Sigmoid colon (tissue), 7 donors: Measurements from ENCODE around the gene SYNCRIP. TPM values are rescaled to one million over a fixed set of nuclear protein-coding genes. Genes with fewer than 3 reads are reported as not detected.
"Not testable (repeated sequence)": the region's sequence is repeated elsewhere in the genome, so short reads cannot be mapped to it uniquely, and the experiment has no call there.

Source experiments
- DNase-seq: peaks from one replicate; pipeline ENCODE4 v3.0.0-alpha.2; 2019
- H3K27ac ChIP-seq, 4 donors: fragments of 200-600 bp; sonication (generic); one replicate each; pipeline ENCODE4 v1.5.1; 2016 to 2019; ENCODE audit warnings: mild to moderate bottlenecking in 1 of 4
- H3K27me3 ChIP-seq, 3 donors: fragments of 200-600 bp; sonication (generic); one replicate each; pipeline ENCODE4 v1.5.1; 2019; ENCODE audit warnings: mild to moderate bottlenecking in 1 of 3
- H3K36me3 ChIP-seq, 4 donors: fragments of 200-600 bp; sonication (generic); one replicate each; pipeline ENCODE4 v1.5.1; 2016 to 2019
- H3K4me1 ChIP-seq, 4 donors: fragments of 200-600 bp; sonication (generic); one replicate each; pipeline ENCODE4 v1.5.1; 2017 to 2019
- H3K4me3 ChIP-seq, 4 donors: fragments of 200-600 bp; sonication (generic); one replicate each; pipeline ENCODE4 v1.5.1; 2017 to 2019; ENCODE audit warnings: mild to moderate bottlenecking in 2 of 4, moderate library complexity in 1 of 4
- H3K9me3 ChIP-seq, 4 donors: fragments of 200-600 bp in 3 of 4; sonication (generic) in 3 of 4; one replicate each; pipeline versions ENCODE4 v1.5.1 to v1.6.1; 2013 to 2019
- EP300 ChIP-seq, 4 donors: sonication (generic); formaldehyde crosslinking; IDR thresholded peaks; one replicate each; pipeline ENCODE4 v1.6.1; 2017; ENCODE audit warnings: antibody characterized with exemption in 4 of 4
- POLR2A ChIP-seq, 2 donors: fragments of 450-650 bp; IDR thresholded peaks; one replicate each; pipeline ENCODE4 v1.6.1; 2016; ENCODE audit warnings: antibody characterized with exemption in 2 of 2, mild to moderate bottlenecking in 2 of 2, moderate library complexity in 2 of 2
- POLR2AphosphoS5 ChIP-seq, 4 donors: sonication (generic); formaldehyde crosslinking; IDR thresholded peaks; one replicate each; pipeline ENCODE4 v1.6.1; 2017; ENCODE audit warnings: antibody characterized with exemption in 4 of 4
- WGBS, 2 donors: extraction: QIAGEN DNeasy Blood & Tissue Kit; methylation state at CpG; one replicate each; pipeline ENCODE4 v1.1.7; 2013; 5-methylcytosine and 5-hydroxymethylcytosine counted together
- intact Hi-C: fragments of 100-400 bp; cut with DNase I; formaldehyde crosslinking; loops from one replicate; pipeline ENCODE4 v1.15.1; 2023
- polyA plus RNA-seq, 3 donors: library from polyadenylated mRNA; stranded (reverse); fragments of 200-250 nt; gene quantifications; one replicate each; pipeline ENCODE4 v1.2.3, GENCODE V29; 2013
- total RNA-seq, 4 donors: library from RNA; depleted of rRNA; stranded (reverse); fragments of >200 nt; gene quantifications; one replicate each; pipeline ENCODE4 v1.1.0, GENCODE V29; 2016
- TF ChIP-seq, protein P1 (sequence below), 4 experiments: fragments of 450-650 bp in 3 of 4; fragments of 200-600 bp in 1 of 4; IDR thresholded peaks; one replicate each; pipeline ENCODE4 v1.5.1; 2016 to 2019; ENCODE audit warnings: antibody characterized with exemption in 4 of 4, mild to moderate bottlenecking in 3 of 4, moderate library complexity in 2 of 4
- donor health status: healthy with polysubstance abuse.
- donor health status: Bipolar disorder and iron deficiency.
- donor health status: healthy.

Gene SYNCRIP
- total and polyA plus RNA-seq, 7 donors = 23.1 to 84.3 (median 71.6) TPM

DNA sequence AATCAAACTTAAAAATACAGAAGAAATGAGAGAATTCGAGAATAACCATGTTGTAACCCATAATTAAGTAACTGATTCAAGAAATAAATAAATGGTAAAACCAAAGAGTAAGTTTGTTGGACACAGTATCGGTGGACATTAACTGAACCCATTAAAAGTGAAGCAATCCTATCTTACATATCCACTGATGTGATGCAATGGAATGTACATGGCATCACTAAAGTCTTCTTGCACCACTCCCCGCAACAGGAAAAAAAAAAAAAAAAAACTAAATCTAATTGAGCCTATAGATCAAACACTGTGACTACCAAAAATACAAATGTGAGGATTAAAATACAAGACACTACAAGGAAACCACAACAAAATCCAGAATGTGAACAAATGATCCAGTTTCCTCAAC lies 56.9 kb downstream of the SYNCRIP start:
- no peaks in the 10 kb centered on the region for H3K27me3 ChIP-seq
- no peak overlapping the region for H3K27ac ChIP-seq
- H3K4me3 ChIP-seq = no peak overlapping the region
- DNase-seq = no peak
- WGBS, 2 donors = 94 to 95% methylated on average over 3 of the region's 3 CpGs
- no peak for TF ChIP-seq POLR2AphosphoS5 (IDR thresholded peaks at IDR 0.05)
- TF ChIP-seq, protein P1, sequence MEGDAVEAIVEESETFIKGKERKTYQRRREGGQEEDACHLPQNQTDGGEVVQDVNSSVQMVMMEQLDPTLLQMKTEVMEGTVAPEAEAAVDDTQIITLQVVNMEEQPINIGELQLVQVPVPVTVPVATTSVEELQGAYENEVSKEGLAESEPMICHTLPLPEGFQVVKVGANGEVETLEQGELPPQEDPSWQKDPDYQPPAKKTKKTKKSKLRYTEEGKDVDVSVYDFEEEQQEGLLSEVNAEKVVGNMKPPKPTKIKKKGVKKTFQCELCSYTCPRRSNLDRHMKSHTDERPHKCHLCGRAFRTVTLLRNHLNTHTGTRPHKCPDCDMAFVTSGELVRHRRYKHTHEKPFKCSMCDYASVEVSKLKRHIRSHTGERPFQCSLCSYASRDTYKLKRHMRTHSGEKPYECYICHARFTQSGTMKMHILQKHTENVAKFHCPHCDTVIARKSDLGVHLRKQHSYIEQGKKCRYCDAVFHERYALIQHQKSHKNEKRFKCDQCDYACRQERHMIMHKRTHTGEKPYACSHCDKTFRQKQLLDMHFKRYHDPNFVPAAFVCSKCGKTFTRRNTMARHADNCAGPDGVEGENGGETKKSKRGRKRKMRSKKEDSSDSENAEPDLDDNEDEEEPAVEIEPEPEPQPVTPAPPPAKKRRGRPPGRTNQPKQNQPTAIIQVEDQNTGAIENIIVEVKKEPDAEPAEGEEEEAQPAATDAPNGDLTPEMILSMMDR (IDR thresholded peaks at IDR 0.05) = no peak
- TF ChIP-seq EP300 (IDR thresholded peaks at IDR 0.05) = no peak
- no peak for TF ChIP-seq POLR2A (IDR thresholded peaks at IDR 0.05)
- H3K9me3 ChIP-seq = no peaks in the 10 kb centered on the region
- intact Hi-C loops = no loop called here
- H3K4me1 ChIP-seq = peaks cover 0 to 2% (median 0%) of the 10 kb centered on the region in 4 donors
- H3K36me3 ChIP-seq = no peaks in the 10 kb centered on the region

DNA sequence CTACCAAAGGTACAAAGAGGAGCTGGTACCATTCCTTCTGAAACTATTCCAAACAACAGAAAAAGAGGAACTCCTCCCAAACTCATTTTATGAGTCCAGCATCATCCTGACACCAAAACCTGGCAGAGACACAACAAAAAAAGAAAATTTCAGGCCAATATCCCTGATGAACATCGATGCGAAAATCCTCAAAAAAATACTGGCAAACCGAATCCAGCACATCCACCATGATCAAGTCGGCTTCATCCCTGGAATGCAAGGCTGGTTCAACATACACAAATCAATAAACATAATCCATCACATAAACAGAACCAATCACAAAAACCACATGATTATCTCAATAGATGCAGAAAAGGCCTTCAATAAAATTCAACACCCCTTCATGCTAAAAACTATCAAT lies 59.9 kb downstream of the SYNCRIP start:
- WGBS, 2 donors = 97% methylated on average over 4 of the region's 4 CpGs

DNA sequence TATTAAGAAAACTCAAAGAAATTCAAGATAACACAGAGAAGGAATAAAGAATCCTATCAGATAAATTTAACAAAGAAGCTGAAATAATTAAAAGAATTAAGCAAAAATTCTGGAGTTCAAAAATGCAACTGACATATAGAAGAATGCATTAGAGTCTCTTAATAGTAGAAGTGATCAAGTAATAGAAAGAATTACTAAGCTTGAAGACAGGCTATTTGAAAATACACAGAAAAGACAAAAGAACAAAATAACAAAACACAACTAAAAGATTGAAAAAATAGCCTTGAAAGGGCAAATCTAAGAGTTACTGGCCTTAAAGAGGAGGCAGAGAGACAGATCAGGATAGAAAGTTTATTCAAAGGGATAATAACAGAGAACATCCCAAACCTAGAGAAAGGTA lies 61.1 kb downstream of the SYNCRIP start:
- H3K4me3 ChIP-seq = no peak overlapping the region
- TF ChIP-seq EP300 (IDR thresholded peaks at IDR 0.05) (no peak), POLR2AphosphoS5 (IDR thresholded peaks at IDR 0.05) (no peak), POLR2A (IDR thresholded peaks at IDR 0.05) (no peak)
- TF ChIP-seq, protein P1 (IDR thresholded peaks at IDR 0.05) = no peak
- no peak overlapping the region for H3K27ac ChIP-seq
- DNase-seq = no peak
- H3K4me1 ChIP-seq = peaks cover 0 to 19% (median 4%) of the 10 kb centered on the region in 4 donors
- intact Hi-C loops = no loop called here
- no peaks in the 10 kb centered on the region for H3K9me3 ChIP-seq
- H3K36me3 ChIP-seq = no peaks in the 10 kb centered on the region
- no peaks in the 10 kb centered on the region for H3K27me3 ChIP-seq

More for the DNA sequence above, 59.9 kb downstream of the SYNCRIP start:
- H3K4me1 ChIP-seq = peaks cover 0 to 16% (median 4%) of the 10 kb centered on the region in 4 donors
- H3K36me3 ChIP-seq, H3K9me3 ChIP-seq, H3K27ac ChIP-seq, H3K4me3 ChIP-seq, intact Hi-C loops, H3K27me3 ChIP-seq, DNase-seq: not testable (repeated sequence)

DNA sequence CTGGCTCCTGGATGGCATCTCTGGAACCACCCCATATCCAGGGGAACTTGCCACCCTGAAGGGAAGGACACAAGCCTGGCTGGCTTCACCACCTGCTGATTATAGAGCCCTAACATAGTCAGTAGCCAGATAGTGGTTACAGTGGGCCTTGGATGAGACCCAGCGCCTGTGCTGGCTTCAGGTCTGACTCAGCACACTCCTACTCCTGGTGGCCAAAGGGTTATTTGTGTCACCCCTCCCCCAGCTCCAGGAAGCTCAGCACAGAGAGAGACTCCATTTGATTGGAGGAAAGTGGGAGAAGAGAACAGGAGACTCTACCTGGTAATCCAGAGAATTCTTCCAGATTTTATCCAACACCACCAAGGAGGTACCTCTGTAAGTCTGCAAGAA lies 61.8 kb downstream of the SYNCRIP start:
- Histone ChIP-seq H3K27ac (no peak overlapping the region), H3K4me1 (peaks cover 0 to 23% (median 4%) of the 10 kb centered on the region in 4 donors), H3K36me3 (no peaks in the 10 kb centered on the region), H3K4me3 (no peak overlapping the region), H3K27me3 (no peaks in the 10 kb centered on the region), H3K9me3 (no peaks in the 10 kb centered on the region)
- no peak for DNase-seq
- WGBS, 2 donors = 89 to 95% methylated on average over 1 of the region's 1 CpG
- intact Hi-C loops = no loop called here
- TF ChIP-seq, protein P1 (IDR thresholded peaks at IDR 0.05) = no peak
- TF ChIP-seq EP300 (IDR thresholded peaks at IDR 0.05) (no peak), POLR2A (IDR thresholded peaks at IDR 0.05) (no peak), POLR2AphosphoS5 (IDR thresholded peaks at IDR 0.05) (no peak)

DNA sequence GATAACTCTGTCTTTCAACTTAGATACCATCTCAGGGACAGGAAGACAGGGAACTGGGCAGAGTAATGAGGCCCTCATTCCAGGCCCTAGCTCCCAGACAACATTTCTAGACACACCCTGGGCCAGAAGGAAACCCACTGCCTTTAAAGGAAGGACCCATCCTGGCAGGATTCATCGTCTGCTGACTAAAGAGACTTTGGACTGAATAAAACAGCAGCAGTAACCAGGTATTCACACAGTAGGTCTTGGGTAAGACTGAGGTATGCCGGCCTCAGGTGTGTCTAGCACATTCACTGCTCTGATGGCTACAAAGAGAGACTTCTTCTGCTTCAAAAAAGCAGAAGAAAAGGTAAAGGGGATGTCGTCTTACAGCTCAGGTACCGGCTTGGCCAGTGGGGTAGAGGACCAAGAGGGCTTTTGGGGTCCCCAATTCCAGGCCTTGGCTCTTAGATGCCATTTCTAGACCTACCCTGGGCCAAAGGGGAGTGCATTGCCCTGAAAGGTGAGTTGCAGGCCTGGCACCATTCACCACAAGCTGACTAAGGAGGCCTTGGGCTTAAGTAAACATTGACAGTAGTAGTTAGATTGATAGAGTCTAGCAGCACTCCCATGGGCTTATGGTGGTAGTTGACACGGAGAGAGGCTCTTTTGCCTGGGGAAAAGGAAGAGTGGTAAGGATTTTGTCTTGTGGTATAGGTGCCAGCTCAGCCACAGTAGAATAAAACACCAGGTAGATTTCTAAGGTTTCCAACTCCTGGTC lies 62.4 kb downstream of the SYNCRIP start:
- Histone ChIP-seq H3K36me3 (no peaks in the 10 kb centered on the region), H3K9me3 (no peaks in the 10 kb centered on the region), H3K27me3 (no peaks in the 10 kb centered on the region), H3K27ac (no peak overlapping the region), H3K4me3 (no peak overlapping the region), H3K4me1 (peaks cover 0 to 23% (median 4%) of the 10 kb centered on the region in 4 donors)
- no peak for DNase-seq
- intact Hi-C loops = no loop called here
- no peak for TF ChIP-seq EP300 (IDR thresholded peaks at IDR 0.05)
- TF ChIP-seq POLR2AphosphoS5 (IDR thresholded peaks at IDR 0.05) = no peak
- TF ChIP-seq POLR2A (IDR thresholded peaks at IDR 0.05) = no peak
- TF ChIP-seq, protein P1 (IDR thresholded peaks at IDR 0.05) = no peak
- WGBS, 2 donors = 63 to 88% methylated on average over 5 of the region's 5 CpGs
